Stimulated activated CD8-positive, alpha-beta memory T cell treated with anti-CD3 and anti-CD28 coated beads, Interleukin-4, amount 100 ng/mL, for 24 hours (primary cell): Measurements from ENCODE around the gene AAK1.
"Not testable (repeated sequence)": the region's sequence is repeated elsewhere in the genome, so short reads cannot be mapped to it uniquely, and the experiment has no call there.

Experiments used
- DNase-seq: peaks from one replicate; pipeline ENCODE4 v3.0.0-alpha.2; 2020; ENCODE audit warnings: low read depth

The AAK1 gene

GRCh38 chr2:69571189-69571588, 72.3 kb downstream of the AAK1 start:
- no peak for DNase-seq

- no peak for DNase-seq
Observed at GRCh38 chr2:69570474-69570873, 73.1 kb downstream of the AAK1 start.

- DNase-seq, result no peak
Observed at GRCh38 chr2:69567909-69568300, 75.6 kb downstream of the AAK1 start.

- no peak for DNase-seq
Observed at GRCh38 chr2:69567157-69567908, 76.2 kb downstream of the AAK1 start.

GRCh38 chr2:69566669-69567068, 76.9 kb downstream of the AAK1 start:
- no peak for DNase-seq

- peak; percentile 58 for DNase-seq
Observed at GRCh38 chr2:69565431-69565839, 78.1 kb downstream of the AAK1 start.

GRCh38 chr2:69564604-69565003, 78.9 kb downstream of the AAK1 start:
- no peak for DNase-seq

- no peak for DNase-seq
Observed at GRCh38 chr2:69563021-69563420, 80.5 kb downstream of the AAK1 start.

GRCh38 chr2:69561101-69561500, 82.4 kb downstream of the AAK1 start:
- no peak for DNase-seq

- no peak for DNase-seq
Observed at GRCh38 chr2:69560147-69560482, 83.4 kb downstream of the AAK1 start.

GRCh38 chr2:69559442-69560146, 83.9 kb downstream of the AAK1 start:
- no peak for DNase-seq

GRCh38 chr2:69556008-69556407, 87.5 kb downstream of the AAK1 start:
- DNase-seq, result no peak

GRCh38 chr2:69554981-69555380, 88.6 kb downstream of the AAK1 start:
- no peak for DNase-seq

- DNase-seq, result no peak
Observed at GRCh38 chr2:69554568-69554967, 89.0 kb downstream of the AAK1 start.

GRCh38 chr2:69553991-69554390, 89.5 kb downstream of the AAK1 start:
- no peak for DNase-seq

GRCh38 chr2:69550511-69550910, 93.0 kb downstream of the AAK1 start:
- not testable (repeated sequence) for DNase-seq

- DNase-seq, result no peak
Observed at GRCh38 chr2:69549421-69549820, 94.1 kb downstream of the AAK1 start.

- DNase-seq, result no peak
Observed at GRCh38 chr2:69547984-69548715, 95.4 kb downstream of the AAK1 start.

- DNase-seq, result no peak
Observed at GRCh38 chr2:69546646-69547045, 96.9 kb downstream of the AAK1 start.

GRCh38 chr2:69545477-69545932, 98.0 kb downstream of the AAK1 start:
- DNase-seq, result no peak

- DNase-seq, result no peak
Observed at GRCh38 chr2:69544951-69545350, 98.6 kb downstream of the AAK1 start.

- no peak for DNase-seq
Observed at GRCh38 chr2:69539549-69539908, 104.0 kb downstream of the AAK1 start.
